ENCODE data around the gene PLPPR1.

Gene PLPPR1

DNA sequence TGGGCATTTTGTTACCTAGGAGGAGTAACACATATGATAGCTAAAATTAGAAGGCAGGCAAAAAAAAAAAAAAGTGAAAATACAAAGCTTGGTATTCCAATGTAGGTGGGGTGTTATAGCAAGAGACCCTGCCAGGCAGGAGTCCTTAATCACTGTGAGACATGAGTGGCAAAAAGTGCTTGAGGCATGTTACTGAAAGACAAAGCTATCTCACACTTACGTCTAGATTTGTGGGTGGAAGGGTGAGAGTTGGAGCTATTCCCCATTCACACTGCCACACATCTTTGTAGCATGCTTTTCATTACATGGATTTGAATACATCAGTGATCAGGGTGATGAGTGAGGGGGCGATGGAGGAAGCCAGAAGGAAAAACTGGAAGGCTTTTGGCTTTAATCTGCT is 2.6 kb upstream of the PLPPR1 start:
- Histone ChIP-seq H3K27ac (ENCODE audit: low read length) (no peak overlapping the region), H3K4me3 (ENCODE audit: low read length) (no peak overlapping the region), H3K9me2 (replicated peaks; ENCODE audit: insufficient read depth, low read length) (no peaks in the 10 kb centered on the region), H3K4me2 (ENCODE audit: low read depth, low read length) (no peak overlapping the region), H3K4me1 (ENCODE audit: low read length) (no peaks in the 10 kb centered on the region), H3K36me3 (replicated peaks; ENCODE audit: insufficient read depth, low read length) (no peaks in the 10 kb centered on the region), H3K9ac (ENCODE audit: low read length) (no peak overlapping the region), H3K27me3 (replicated peaks; ENCODE audit: insufficient read depth, low read length) (no peaks in the 10 kb centered on the region; the same call in 1 of the 2 replicates), H3K9me3 (replicated peaks; ENCODE audit: insufficient read depth, low read length) (no peaks in the 10 kb centered on the region), H4K20me1 (ENCODE audit: insufficient read depth, low read length) (no peaks in the 10 kb centered on the region), H2AFZ (ENCODE audit: low read length) (no peak overlapping the region), H3K79me2 (ENCODE audit: low read length) (no peaks in the 10 kb centered on the region), H3F3A (ENCODE audit: insufficient read depth, low read length) (no peaks in the 10 kb centered on the region)
- no peak for DNase-seq
- no peak for TF ChIP-seq EZH2 (optimal IDR thresholded peaks at IDR 0.05; ENCODE audit: low read depth, low read length)
- TF ChIP-seq EZH2phosphoT487 (IDR thresholded peaks at IDR 0.05; ENCODE audit: low read length): no peak
- TF ChIP-seq CTCF (IDR thresholded peaks at IDR 0.05; ENCODE audit: low read length): no peak

- H3K36me3 ChIP-seq (replicated peaks; ENCODE audit: insufficient read depth, low read length): no peaks in the 10 kb centered on the region
- no peak overlapping the region for H3K4me3 ChIP-seq (ENCODE audit: low read length)
- no peak overlapping the region for H3K9ac ChIP-seq (ENCODE audit: low read length)
- H3F3A ChIP-seq (ENCODE audit: insufficient read depth, low read length): no peaks in the 10 kb centered on the region
- no peaks in the 10 kb centered on the region for H3K4me1 ChIP-seq (ENCODE audit: low read length)
- no peak overlapping the region for H3K27ac ChIP-seq (ENCODE audit: low read length)
- H3K9me3 ChIP-seq (replicated peaks; ENCODE audit: insufficient read depth, low read length): no peaks in the 10 kb centered on the region
- H3K9me2 ChIP-seq (replicated peaks; ENCODE audit: insufficient read depth, low read length): no peaks in the 10 kb centered on the region
- H3K4me2 ChIP-seq (ENCODE audit: low read depth, low read length): no peak overlapping the region
- no peaks in the 10 kb centered on the region; the same call in 1 of the 2 replicates for H3K27me3 ChIP-seq (replicated peaks; ENCODE audit: insufficient read depth, low read length)
- H2AFZ ChIP-seq (ENCODE audit: low read length): no peak overlapping the region
- no peaks in the 10 kb centered on the region for H3K79me2 ChIP-seq (ENCODE audit: low read length)
- DNase-seq: no peak
- no peaks in the 10 kb centered on the region for H4K20me1 ChIP-seq (ENCODE audit: insufficient read depth, low read length)
- no peak for TF ChIP-seq EZH2phosphoT487 (IDR thresholded peaks at IDR 0.05; ENCODE audit: low read length)
- TF ChIP-seq CTCF (IDR thresholded peaks at IDR 0.05; ENCODE audit: low read length): no peak
- no peak for TF ChIP-seq EZH2 (optimal IDR thresholded peaks at IDR 0.05; ENCODE audit: low read depth, low read length)
These were observed 1.7 kb upstream of the PLPPR1 start for GRCh38 chr9:101026824-101027223.

DNA sequence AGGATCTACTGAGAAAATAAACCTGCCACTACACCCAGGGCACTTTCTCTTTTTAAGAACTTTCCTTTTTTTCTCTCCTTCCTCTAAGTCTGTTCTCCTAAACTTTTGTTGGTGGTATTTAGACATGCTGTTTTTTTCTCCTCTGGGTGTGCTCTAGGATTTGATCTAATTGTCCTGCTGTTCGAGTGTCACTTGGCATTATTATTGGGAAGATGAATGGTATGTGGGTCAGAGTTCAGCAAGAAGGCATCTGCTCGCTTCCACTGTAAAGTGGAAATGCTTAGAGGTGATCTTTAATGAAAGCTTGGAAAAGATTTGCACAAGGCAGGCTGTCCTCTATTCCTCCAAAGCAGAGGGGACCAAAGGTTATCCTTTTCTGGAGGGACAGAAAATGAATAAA is 1.3 kb upstream of the PLPPR1 start:
- H3K27me3 ChIP-seq (replicated peaks; ENCODE audit: insufficient read depth, low read length): no peaks in the 10 kb centered on the region; the same call in 1 of the 2 replicates
- H3K36me3 ChIP-seq (replicated peaks; ENCODE audit: insufficient read depth, low read length): no peaks in the 10 kb centered on the region
- H3K9me3 ChIP-seq (replicated peaks; ENCODE audit: insufficient read depth, low read length): no peaks in the 10 kb centered on the region
- no peak for DNase-seq
- H3K4me1 ChIP-seq (ENCODE audit: low read length): no peaks in the 10 kb centered on the region
- no peaks in the 10 kb centered on the region for H4K20me1 ChIP-seq (ENCODE audit: insufficient read depth, low read length)
- no peak overlapping the region for H3K9ac ChIP-seq (ENCODE audit: low read length)
- no peaks in the 10 kb centered on the region for H3K79me2 ChIP-seq (ENCODE audit: low read length)
- no peak overlapping the region for H3K4me3 ChIP-seq (ENCODE audit: low read length)
- no peak for TF ChIP-seq EZH2phosphoT487 (IDR thresholded peaks at IDR 0.05; ENCODE audit: low read length)
- TF ChIP-seq EZH2 (optimal IDR thresholded peaks at IDR 0.05; ENCODE audit: low read depth, low read length): no peak
- TF ChIP-seq CTCF (IDR thresholded peaks at IDR 0.05; ENCODE audit: low read length): no peak
- no peak overlapping the region for H2AFZ ChIP-seq (ENCODE audit: low read length)
- H3K4me2 ChIP-seq (ENCODE audit: low read depth, low read length): no peak overlapping the region
- no peaks in the 10 kb centered on the region for H3F3A ChIP-seq (ENCODE audit: insufficient read depth, low read length)
- H3K27ac ChIP-seq (ENCODE audit: low read length): no peak overlapping the region
- no peaks in the 10 kb centered on the region for H3K9me2 ChIP-seq (replicated peaks; ENCODE audit: insufficient read depth, low read length)
